CD4-positive, alpha-beta T cell treated with Interleukin-1 beta for 1 hour (primary cell): ENCODE measurements around the gene NACC1.

ENCODE experiments used
- DNase-seq, 2 donors: peaks; one replicate each; pipeline ENCODE4 v3.0.0-alpha.2; 2020 to 2022

The NACC1 gene

GRCh38 chr19:13100841-13101589, 17.0 kb upstream of the NACC1 start:
- no peak for DNase-seq

DNA sequence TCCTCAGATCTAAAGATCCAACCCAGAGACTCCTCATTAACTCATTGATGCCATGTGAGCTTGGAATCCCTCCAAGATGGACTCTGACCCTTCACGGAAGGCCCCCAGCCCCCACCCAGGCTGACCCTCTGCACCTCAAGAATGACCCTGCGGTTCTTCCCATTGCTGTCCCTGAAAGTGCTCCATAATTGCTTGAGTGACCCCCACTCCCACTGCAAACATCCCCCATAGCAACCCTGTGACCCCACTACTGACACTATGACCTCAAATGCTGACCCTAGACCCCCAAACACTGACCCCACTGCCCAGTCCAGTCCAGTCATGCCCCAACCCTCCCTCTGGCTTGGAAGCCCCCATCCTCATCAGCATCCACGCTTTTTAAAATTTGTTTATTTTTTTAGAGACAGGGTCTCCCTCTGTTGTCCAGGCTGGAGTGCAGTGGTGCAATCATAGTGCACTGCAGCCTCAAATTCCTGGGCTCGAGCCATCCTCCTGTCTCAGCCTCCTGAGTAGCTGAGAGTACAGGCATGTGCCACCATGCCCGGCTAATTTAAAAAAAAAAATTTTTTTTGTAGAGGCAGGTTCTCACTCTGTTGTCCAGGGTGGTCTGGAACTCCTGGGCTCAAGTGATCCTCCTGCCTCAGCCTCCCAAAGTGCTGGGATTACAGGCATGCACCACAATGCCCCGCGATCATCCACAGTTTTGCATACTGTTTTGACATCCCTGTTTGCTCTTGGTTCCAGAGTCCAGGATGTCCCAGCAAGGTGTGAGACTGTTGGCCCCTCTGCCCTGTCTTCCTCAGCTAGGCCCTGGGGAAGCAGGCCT, 16.3 kb upstream of the NACC1 start:
- DNase-seq = no peak

- no peak for DNase-seq
Measured at GRCh38 chr19:13102416-13102665, 15.7 kb upstream of the NACC1 start.

DNA sequence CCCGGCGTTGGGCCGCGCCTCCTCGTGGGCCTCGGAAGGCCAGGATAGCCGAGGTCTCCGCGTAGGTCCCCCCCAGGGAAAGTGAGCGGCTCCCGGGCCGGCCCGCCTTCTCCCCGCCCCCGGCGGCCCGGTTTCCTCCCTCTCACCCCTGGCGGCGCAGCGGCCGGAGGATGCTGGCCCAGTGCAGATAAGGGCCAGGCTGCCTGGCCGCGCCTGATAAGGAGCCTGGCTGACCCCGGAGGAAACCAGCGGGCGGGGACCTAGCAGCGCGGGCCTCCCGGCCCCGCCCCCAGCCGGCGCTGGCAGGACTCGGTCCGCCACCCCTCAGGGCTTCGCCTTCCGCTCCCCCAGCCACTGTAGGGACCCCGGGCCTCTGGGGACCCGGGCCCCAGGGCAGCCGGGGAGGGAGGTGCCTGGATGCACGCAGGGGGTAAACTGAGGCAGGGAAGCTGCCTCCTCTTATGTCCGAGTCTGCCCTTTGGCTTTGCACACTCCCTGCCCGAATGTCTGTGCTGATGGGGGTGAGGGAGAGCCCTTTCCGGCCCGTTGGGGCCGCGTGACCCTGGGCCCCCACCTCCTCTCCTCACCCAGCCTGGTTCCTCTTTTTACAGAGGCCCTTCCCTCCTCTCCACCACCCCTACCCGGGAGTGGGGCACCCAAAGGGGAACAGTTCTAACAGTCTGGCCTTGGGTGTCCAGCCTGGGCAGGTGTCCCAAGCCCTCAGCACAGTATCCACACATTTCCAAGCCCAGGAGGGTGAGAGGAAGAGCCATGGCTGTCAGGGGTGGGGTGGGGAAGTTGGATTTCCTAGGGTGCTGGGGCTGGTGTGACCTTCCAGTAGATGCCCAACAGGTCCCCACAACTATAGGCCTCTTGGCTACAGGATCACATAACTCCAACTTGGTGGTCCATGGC, 15.1 kb upstream of the NACC1 start, which contains the start of gene LYL1:
TSS of gene LYL1 (minus strand) at position 193 of the 915 bp plus-strand sequence. CDS start 1,687 bp downstream, outside the sequence.
- peak; percentile 49 to 78 for DNase-seq

- DNase-seq = no peak
Measured at GRCh38 chr19:13103581-13104359, 14.3 kb upstream of the NACC1 start.

DNA sequence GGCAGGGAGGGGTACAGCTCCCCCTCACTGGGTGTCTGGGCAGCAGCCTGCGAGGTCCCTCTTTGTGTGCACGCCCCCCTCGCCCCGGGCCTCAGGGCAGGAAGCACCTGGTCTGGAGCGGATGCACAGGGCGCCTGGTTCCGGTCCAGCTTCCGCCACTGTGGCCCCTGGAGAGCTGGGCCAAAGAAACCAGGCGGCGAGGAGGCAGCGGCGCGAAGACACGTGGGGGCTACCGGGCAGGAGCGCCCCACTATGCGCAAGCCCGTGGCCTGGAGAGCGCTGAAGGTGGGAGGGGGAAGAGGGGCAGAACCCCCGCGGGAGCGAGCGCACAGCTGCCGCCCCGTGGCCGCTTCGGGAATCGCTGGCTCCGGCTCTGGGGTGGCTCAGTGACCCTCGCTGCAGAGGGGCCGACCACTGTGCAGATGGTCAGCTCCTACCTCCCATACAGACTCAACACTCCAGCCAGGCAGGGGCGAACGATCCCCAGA, 13.7 kb upstream of the NACC1 start:
- peak; percentile 62 to 91 for DNase-seq

DNA sequence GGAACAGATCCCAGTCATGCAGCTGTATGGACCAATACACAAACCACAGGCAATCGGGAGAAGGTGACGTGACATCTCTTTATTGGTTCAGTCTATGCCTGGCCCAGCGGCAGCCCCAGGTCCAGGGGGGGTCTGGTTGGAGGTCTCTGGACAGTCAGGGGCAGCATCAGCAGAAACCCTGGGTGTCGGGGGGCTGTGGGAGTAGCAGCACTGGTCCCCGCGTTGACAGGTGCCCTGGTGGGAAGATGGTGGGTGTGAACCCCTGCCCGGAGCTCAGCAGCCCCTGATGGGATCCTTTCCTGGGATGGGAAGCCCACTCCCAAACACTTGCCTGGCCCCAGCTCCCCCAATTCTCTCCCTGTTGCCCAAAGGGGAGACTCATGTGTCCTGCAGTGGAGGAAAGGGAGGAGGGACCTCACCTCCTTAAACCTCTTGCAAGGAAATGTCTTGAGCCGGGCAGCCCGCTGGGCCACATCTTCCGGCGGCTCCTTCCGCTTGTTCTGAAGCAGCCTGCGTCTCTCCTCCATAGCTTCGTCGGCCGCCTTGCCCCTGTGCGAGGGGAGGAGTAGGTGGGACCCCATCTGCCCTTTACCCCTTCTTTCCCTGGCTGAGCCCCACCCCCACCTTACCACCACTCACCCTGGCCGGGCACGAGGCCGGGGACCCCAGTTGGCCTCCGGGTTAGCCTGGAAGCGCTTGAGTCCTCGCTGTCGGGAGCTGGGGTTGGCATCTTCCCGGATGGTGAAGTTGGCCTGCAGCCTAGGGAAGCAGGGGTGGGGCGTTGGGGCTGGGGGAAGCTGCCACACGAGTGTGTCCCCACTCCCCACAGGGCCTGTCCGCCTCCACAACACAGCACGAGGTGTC, 13.0 kb upstream of the NACC1 start:
- DNase-seq = peak in 1 of 2 donors; percentile 46

DNA sequence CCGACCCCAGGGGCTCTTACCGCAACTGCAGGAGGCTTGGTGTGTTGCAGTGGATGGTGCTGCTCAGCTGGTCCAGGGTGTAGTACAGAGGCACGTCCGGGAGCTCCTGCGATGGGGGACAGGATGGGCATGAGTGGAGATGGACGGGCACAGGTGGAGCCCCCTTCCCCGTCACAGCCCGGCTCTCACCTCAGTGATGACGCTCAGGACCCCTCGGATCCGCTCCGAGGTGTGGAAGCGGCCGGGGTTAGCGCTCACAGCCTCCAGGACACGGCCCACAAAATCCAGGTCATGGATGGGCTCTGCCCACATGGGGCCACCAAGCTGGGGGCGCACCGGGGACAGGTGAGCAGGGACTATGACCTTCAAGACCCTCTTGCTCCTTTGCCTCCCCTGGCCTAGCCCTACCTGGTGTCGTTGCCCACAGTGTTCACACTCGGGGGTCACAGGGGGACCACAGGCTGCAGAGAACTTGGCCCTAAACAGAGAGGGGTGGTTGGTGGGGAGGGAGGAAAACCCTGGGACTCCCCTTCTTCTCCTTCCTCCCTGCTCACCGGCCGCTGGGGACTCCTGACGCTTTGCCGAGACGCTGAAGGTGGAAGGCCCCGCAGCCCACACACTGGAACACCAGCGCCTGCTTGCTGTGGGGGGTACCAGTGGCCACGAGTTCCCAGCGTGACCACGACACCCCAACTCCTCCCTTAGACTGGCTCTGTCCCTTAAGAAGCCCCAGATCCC, 8.5 kb upstream of the NACC1 start:
- no peak for DNase-seq

DNA sequence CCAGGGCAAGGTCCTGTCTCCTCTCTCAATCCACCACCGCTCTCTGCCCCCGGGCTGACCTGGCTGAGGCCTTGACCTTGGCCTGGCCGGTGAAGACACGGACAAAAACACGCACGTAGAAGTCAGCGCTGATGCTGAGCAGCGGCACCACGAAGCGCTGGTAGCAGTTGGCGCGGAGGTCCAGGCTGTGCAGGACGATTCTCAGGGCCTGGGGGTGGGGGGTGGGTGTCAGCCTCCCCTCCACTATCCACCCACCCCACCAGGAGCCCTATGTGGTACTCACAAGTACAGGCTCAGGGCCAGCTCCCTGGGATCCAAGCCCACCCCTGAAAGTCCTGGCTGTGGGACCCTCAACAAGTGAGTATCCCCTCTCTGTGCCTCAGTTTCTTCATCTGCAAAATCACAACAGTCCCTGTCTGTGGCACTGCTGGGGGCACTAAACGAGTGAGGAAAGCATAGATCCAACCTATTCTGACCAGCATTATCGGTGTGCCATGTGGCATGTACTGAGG, 7.9 kb upstream of the NACC1 start:
- no peak for DNase-seq

DNA sequence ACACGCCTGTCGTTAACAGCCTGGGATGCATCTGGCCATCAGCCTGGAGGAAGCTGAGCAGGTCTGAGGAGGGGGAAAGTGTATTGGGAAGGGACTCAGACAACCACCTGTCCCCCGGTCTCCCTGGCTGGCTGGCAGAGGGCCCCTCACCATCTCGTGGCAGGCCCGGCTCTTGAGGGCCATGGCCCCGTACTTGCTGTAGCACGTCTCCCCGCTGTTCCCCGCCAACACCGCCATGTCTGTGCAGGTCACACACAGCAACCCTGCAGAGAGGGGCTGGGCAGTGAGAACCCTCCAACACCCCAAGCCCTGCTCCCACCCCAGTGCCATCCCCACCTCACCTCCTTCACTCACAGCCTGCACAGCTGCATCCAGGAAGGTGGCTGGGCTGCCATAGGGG, 5.5 kb upstream of the NACC1 start:
- no peak for DNase-seq

DNA sequence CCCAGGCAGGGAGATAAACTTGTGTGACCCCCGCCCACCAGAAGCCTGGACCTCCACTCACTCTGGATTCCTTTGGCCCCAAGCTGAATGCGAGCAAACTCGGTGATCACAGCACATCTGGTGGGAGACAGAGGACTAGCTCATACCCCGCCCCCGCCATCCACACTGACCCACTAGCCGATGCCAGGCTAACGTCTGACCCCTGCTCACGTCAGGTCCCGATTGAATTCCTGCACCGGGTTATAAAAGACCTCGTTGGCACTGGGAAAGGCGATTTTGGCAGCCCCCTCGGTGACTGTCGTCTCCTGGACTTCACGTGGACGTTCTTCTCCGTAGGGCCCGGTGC, 2.2 kb upstream of the NACC1 start:
- no peak for DNase-seq

GRCh38 chr19:13116282-13117175, 1.5 kb upstream of the NACC1 start, which contains the start of gene TRMT1:
Gene TRMT1 (minus strand): TSS chr19:13116740. CDS start chr19:13116399, 341 bp downstream.
- DNase-seq = peak; percentile 86 to 89

GRCh38 chr19:13117176-13117771, 790 bp upstream of the NACC1 start:
- no peak for DNase-seq

DNA sequence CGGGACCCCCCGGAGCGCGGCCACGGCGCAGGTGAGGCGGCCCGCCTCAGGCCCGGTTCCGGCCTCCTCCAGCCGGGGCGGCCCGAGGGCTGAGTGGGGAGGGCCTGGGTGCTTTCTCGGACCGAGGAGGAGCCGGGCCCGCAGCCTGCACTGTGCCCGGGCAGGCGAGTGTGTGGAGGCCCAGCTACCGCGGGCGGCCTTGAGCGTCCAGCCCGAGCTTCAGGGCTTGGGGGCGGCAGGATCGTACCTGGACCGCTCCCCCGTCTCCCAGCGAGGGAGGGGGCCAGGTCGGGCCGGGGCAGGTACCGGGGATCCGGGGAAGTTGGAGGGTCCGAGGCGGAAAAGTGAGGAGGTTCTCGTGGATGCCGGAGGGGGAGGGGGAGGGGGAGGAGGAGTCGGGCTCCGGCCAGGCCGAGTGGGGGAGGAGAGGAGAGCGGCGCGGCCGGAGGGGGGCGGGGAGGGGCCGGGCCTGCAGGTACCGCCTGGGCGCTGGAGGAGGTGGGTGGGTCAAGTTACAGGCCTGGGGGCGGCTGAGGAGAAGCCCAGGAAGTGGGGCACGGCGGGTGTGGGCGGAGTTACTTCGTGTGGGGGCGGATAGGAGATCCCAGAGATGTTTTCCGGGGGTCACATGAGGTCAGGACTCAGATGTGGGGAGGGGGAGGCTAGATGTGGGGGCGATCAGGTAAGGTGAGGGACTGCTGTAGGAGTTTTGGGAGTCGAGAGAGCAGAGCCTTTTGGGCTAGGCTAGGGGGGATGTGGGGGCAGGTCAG, 545 bp downstream of the NACC1 start:
- DNase-seq = peak in 1 of 2 donors; percentile 23

DNA sequence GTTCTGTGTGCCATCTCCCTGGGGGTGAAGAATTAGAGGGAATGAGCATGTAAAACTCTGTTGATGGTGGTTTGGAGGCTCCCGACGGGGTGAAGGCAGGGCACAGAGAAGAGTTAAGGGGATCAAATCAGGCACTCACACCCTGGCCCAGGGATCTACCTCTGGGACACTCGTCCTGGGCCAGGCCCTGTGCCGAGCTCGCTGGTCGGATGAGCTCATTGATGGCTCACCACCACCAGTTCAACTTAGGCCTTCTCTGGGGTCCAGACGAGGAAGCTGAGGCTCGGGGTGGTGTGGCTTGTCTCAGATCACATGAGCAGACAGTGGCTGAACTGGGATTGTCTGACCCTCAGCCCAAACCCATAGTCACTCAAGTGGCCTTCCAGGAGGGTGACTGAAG, 1.6 kb downstream of the NACC1 start:
- DNase-seq = no peak

- DNase-seq = no peak
Measured at GRCh38 chr19:13120031-13120430, 2.0 kb downstream of the NACC1 start.

- DNase-seq = no peak
Measured at GRCh38 chr19:13120817-13121216, 2.8 kb downstream of the NACC1 start.
